Measurements from ENCODE around the gene MUC13.

Gene MUC13

GRCh38 chr3:124862006-124862405, 72.5 kb downstream of the MUC13 start:
- no peak for DNase-seq

DNA sequence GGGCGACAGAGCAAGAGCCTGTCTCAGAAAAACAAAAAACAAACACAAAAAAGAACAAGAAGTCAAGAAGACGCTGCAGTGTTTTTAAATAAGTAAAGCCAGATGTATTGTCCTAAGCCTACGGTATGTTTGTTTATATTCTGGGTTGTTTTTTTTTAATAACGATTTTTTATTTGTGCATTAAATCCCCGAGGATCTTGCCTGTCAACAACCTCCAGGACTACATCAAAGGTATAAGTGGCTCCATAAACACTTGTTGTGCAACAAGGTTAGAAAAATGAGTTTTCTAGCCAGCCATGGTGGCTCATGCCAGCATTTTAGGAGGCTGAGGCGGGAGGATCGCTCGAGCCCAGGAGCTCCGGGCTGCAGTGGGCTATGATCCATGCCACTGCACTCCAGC, 73.5 kb downstream of the MUC13 start:
- DNase-seq: no peak

DNA sequence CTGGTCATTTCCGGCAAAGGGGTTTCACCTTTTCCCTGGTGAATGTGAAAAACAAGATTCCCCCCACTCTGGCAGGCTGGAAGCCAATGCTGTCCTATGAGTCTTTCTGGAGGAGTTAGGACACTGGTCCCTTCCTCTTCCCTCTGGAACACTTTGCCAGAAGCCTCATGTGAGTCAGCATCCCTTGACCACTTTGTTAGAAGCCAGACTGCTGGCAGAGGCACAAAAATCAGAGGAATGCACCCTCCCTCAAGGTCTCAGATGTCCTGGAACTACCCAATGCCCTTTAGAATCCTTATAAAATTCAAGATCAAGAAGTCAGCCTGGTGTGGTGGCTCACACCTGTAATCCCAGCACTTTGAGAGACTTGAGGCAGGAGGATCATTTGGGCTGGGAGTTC, 74.0 kb downstream of the MUC13 start:
- peak; percentile 58 for DNase-seq

GRCh38 chr3:124859025-124859424, 75.5 kb downstream of the MUC13 start:
- peak; percentile 83 for DNase-seq

DNA sequence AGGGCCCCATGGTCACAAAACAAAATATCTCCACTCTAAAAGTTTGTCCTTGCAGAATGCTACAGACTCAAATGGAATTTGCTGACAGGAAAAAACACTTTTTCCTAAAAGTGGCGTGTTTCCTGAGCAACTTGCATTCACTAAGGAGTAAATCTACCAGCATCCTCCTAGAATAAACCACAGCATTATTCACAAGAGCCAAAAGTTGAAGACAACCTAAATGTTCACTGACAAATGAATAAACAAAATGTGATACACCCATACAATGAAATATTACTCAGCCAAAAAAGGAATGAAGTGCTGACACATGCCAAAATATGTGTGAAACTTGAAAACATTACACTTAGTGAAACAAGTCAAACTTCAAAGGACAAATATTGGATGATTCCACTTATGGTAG, 76.3 kb downstream of the MUC13 start:
- DNase-seq: no peak

- DNase-seq: peak; percentile 75
These were observed 77.9 kb downstream of the MUC13 start for GRCh38 chr3:124856677-124857076.

All from suppressor macrophage treated with lipopolysaccharide for 4 hours (primary cell).